KMS-11 (cell line): ENCODE data around the gene ACOD1.

Experiments
- H2AFZ ChIP-seq: fragments of 200-600 bp; sonication (generic); 2 replicates; pipeline ENCODE4 v1.6.1; 2016; ENCODE audit warnings: antibody characterized with exemption, mixed run types, low read depth
- H3K27ac ChIP-seq: fragments of 200-600 bp; sonication (generic); 2 replicates; pipeline ENCODE4 v1.6.1; 2016; ENCODE audit warnings: mild to moderate bottlenecking, mixed run types
- H3K27me3 ChIP-seq: fragments of 200-600 bp; sonication (generic); 2 replicates; pipeline ENCODE4 v1.6.1; 2017; ENCODE audit warnings: mild to moderate bottlenecking, low read depth, mixed run types, moderate library complexity; ENCODE audit not compliant: insufficient read depth
- H3K36me3 ChIP-seq: fragments of 200-600 bp; sonication (generic); 2 replicates; pipeline ENCODE4 v1.6.1; 2017; ENCODE audit warnings: mild to moderate bottlenecking, mixed run types; ENCODE audit not compliant: insufficient read depth
- H3K4me1 ChIP-seq: fragments of 200-600 bp; sonication (generic); 2 replicates; pipeline ENCODE4 v1.6.1; 2016; ENCODE audit warnings: mild to moderate bottlenecking, low read depth, mixed run types; ENCODE audit not compliant: poor library complexity, severe bottlenecking
- H3K4me2 ChIP-seq: fragments of 200-600 bp; sonication (generic); 2 replicates; pipeline ENCODE4 v1.7.0; 2016; ENCODE audit warnings: mild to moderate bottlenecking, mixed run types
- H3K4me3 ChIP-seq: fragments of 200-600 bp; sonication (generic); IDR thresholded peaks from 2 replicates; pipeline ENCODE4 v1.6.1; 2017; ENCODE audit warnings: low read depth, low read length, mixed read lengths; ENCODE audit not compliant: insufficient read depth
- H3K79me2 ChIP-seq: fragments of 200-600 bp; sonication (generic); 2 replicates; pipeline ENCODE4 v1.6.1; 2016; ENCODE audit warnings: low read depth, mixed run types; ENCODE audit not compliant: insufficient read depth
- H3K9ac ChIP-seq: fragments of 200-600 bp; sonication (generic); 2 replicates; pipeline ENCODE4 v1.6.1; 2016; ENCODE audit warnings: mild to moderate bottlenecking, mixed run types
- H4K20me1 ChIP-seq: fragments of 200-600 bp; sonication (generic); 2 replicates; pipeline ENCODE4 v1.6.1; 2016; ENCODE audit warnings: mild to moderate bottlenecking, mixed run types; ENCODE audit not compliant: insufficient read depth
- TF ChIP-seq, protein P1 (sequence below): fragments of 200-600 bp; sonication (generic); conservative IDR thresholded peaks from 2 replicates; pipeline ENCODE4 v1.6.1; 2017; ENCODE audit warnings: low read depth, mild to moderate bottlenecking, antibody characterized with exemption, low read length, moderate library complexity, mixed read lengths

Gene ACOD1

DNA sequence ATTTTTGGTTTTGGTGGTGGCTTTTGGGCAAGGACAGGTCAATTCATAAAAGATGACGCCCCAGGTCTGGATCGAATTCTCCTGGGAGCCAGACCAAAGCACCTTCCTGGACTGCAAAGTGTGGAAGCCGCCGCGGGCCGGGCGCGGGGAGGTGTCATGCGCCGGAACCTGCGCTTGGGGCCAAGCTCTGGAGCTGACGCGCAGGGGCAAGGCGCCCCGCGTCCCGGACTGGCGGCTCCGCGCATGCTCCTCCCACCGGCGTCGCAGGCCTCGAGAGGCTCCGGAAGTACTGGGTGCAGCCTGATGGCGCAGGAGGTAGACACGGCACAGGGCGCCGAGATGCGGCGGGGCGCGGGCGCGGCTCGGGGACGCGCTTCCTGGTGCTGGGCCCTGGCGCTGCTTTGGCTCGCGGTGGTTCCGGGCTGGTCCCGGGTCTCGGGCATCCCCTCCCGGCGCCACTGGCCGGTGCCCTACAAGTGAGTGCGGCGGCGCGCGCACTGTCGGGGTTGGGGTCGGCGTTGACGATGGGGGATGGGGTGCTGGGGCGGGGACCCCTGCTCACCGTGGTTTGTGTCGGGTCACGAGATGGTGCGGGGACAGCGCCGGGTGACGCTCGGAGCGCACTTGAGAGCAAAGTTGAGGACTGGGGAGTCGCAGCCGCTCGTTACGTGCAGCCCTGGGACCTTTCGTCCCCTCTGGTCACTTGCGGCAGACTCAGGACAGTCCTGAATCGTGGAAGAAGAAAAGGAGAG is 43.7 kb downstream of the ACOD1 start, which contains the start of gene CLN5:
Gene CLN5 (plus strand): TSS at position 286 of the 752 bp plus-strand sequence. CDS start 18 bp downstream, at position 304.
- peak within 1 kb of the TSS; percentile 70 for H3K27ac ChIP-seq
- H3K4me2 ChIP-seq, result peak within 1 kb of the TSS; percentile 66; the same call in 1 of the 2 replicates
- no peaks in the 10 kb centered on the region for H4K20me1 ChIP-seq
- peak within 1 kb of the TSS; percentile 72; the same call in 1 of the 2 replicates for H3K9ac ChIP-seq
- H3K79me2 ChIP-seq, result no peaks in the 10 kb centered on the region
- peak within 1 kb of the TSS; percentile 84 for H2AFZ ChIP-seq
- H3K36me3 ChIP-seq, result no peaks in the 10 kb centered on the region
- no peaks in the 10 kb centered on the region for H3K27me3 ChIP-seq
- H3K4me1 ChIP-seq, result peaks cover 13% of the 10 kb centered on the region
- H3K4me3 ChIP-seq, result no peak within 1 kb of the TSS
- TF ChIP-seq, protein P1, sequence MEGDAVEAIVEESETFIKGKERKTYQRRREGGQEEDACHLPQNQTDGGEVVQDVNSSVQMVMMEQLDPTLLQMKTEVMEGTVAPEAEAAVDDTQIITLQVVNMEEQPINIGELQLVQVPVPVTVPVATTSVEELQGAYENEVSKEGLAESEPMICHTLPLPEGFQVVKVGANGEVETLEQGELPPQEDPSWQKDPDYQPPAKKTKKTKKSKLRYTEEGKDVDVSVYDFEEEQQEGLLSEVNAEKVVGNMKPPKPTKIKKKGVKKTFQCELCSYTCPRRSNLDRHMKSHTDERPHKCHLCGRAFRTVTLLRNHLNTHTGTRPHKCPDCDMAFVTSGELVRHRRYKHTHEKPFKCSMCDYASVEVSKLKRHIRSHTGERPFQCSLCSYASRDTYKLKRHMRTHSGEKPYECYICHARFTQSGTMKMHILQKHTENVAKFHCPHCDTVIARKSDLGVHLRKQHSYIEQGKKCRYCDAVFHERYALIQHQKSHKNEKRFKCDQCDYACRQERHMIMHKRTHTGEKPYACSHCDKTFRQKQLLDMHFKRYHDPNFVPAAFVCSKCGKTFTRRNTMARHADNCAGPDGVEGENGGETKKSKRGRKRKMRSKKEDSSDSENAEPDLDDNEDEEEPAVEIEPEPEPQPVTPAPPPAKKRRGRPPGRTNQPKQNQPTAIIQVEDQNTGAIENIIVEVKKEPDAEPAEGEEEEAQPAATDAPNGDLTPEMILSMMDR, result no peak

GRCh38 chr13:76992548-76993001 is 44.3 kb downstream of the ACOD1 start:
- H3K4me1 ChIP-seq, result peaks cover 13% of the 10 kb centered on the region
- TF ChIP-seq, protein P1, result no peak
- H3K36me3 ChIP-seq, result no peaks in the 10 kb centered on the region
- H4K20me1 ChIP-seq, result no peaks in the 10 kb centered on the region
- H3K4me2 ChIP-seq, result peak overlapping the region; percentile 66; the same call in 1 of the 2 replicates
- peak overlapping the region; percentile 84; the same call in 1 of the 2 replicates for H2AFZ ChIP-seq
- H3K9ac ChIP-seq, result peak overlapping the region; percentile 72; the same call in 1 of the 2 replicates
- peak overlapping the region; percentile 70 for H3K27ac ChIP-seq
- no peaks in the 10 kb centered on the region for H3K79me2 ChIP-seq
- no peaks in the 10 kb centered on the region for H3K27me3 ChIP-seq
- H3K4me3 ChIP-seq, result no peak overlapping the region

DNA sequence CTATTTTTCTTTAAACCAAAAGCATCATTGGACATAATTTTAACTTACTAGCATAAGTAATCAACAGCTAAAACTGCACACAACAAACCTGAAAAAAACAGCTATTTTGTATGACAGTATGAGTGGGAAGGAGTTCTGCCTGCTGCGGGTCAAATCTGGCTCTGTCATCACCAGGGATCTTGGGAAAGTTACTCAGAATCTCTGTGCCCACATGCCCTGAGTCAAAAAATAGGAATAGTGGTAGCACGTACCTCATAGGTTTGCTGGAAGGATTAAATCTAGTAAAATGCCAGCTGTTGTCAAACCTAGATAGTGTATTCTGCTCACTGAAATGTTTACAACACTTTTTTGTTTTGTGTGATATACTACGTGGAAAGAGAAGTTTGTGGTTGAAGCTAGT is 44.7 kb downstream of the ACOD1 start:
- Histone ChIP-seq H3K27ac (peak overlapping the region; percentile 70; the same call in 1 of the 2 replicates), H3K4me2 (peak overlapping the region; percentile 66), H3K27me3 (no peaks in the 10 kb centered on the region), H3K9ac (peak overlapping the region; percentile 72; the same call in 1 of the 2 replicates), H3K36me3 (no peaks in the 10 kb centered on the region), H4K20me1 (no peaks in the 10 kb centered on the region), H3K4me3 (no peak overlapping the region), H2AFZ (peak overlapping the region; percentile 84; the same call in 1 of the 2 replicates), H3K4me1 (peaks cover 13% of the 10 kb centered on the region), H3K79me2 (no peaks in the 10 kb centered on the region)
- TF ChIP-seq, protein P1, result no peak

GRCh38 chr13:76993473-76993872 is 45.2 kb downstream of the ACOD1 start:
- Histone ChIP-seq H3K9ac (no peak overlapping the region), H3K4me2 (peak overlapping the region; percentile 66), H4K20me1 (no peaks in the 10 kb centered on the region), H3K27me3 (no peaks in the 10 kb centered on the region), H3K27ac (no peak overlapping the region), H2AFZ (no peak overlapping the region), H3K4me1 (peaks cover 13% of the 10 kb centered on the region), H3K36me3 (no peaks in the 10 kb centered on the region), H3K79me2 (no peaks in the 10 kb centered on the region), H3K4me3 (no peak overlapping the region)
- TF ChIP-seq, protein P1, result no peak
